Measurements from ENCODE around the gene TSC22D1.

- no peak for TF ChIP-seq CTCF (IDR thresholded peaks at IDR 0.05)
- TF ChIP-seq POLR2A (IDR thresholded peaks at IDR 0.05), result no peak
Observed at GRCh38 chr13:44508562-44509077, 67.5 kb downstream of the TSC22D1 start.
